HG02970 (cell line): Measurements from ENCODE around the gene CDO1.
"Not testable (repeated sequence)": the region's sequence is repeated elsewhere in the genome, so short reads cannot be mapped to it uniquely, and the experiment has no call there.

Source experiments
- ATAC-seq: cut with Tn5 transposase; IDR thresholded peaks from one replicate; pipeline ENCODE4 v1.9.1; 2021; ENCODE audit warnings: mild to moderate bottlenecking, moderate library complexity, moderate number of reproducible peaks; ENCODE audit not compliant: unreplicated experiment, low FRiP score

The CDO1 gene

GRCh38 chr5:115831163-115831768, 14.8 kb upstream of the CDO1 start:
- ATAC-seq, result no peak

GRCh38 chr5:115829913-115830312, 13.5 kb upstream of the CDO1 start:
- no peak for ATAC-seq

- ATAC-seq, result no peak
These were observed 9.5 kb upstream of the CDO1 start for GRCh38 chr5:115825948-115826347.

- ATAC-seq, result not testable (repeated sequence)
These were observed 8.5 kb upstream of the CDO1 start for GRCh38 chr5:115824983-115825382.

- ATAC-seq, result no peak
These were observed 4.4 kb upstream of the CDO1 start for GRCh38 chr5:115820846-115821245.

- no peak for ATAC-seq
These were observed 2.4 kb upstream of the CDO1 start for GRCh38 chr5:115818821-115819220.

- ATAC-seq, result no peak
These were observed 927 bp upstream of the CDO1 start for GRCh38 chr5:115817386-115817785.

GRCh38 chr5:115815693-115816225, 700 bp downstream of the CDO1 start:
- ATAC-seq, result no peak

- no peak for ATAC-seq
These were observed 1.3 kb downstream of the CDO1 start for GRCh38 chr5:115815006-115815692.

- no peak for ATAC-seq
These were observed 2.7 kb downstream of the CDO1 start for GRCh38 chr5:115813719-115814118.

- no peak for ATAC-seq
These were observed 4.1 kb downstream of the CDO1 start for GRCh38 chr5:115812372-115812771.

GRCh38 chr5:115811406-115811805, 5.1 kb downstream of the CDO1 start:
- no peak for ATAC-seq

- no peak for ATAC-seq
These were observed 5.7 kb downstream of the CDO1 start for GRCh38 chr5:115810761-115811160.

GRCh38 chr5:115809946-115810345, 6.5 kb downstream of the CDO1 start:
- ATAC-seq, result no peak

- ATAC-seq, result not testable (repeated sequence)
These were observed 8.4 kb downstream of the CDO1 start for GRCh38 chr5:115808066-115808465.

GRCh38 chr5:115807654-115808052, 8.8 kb downstream of the CDO1 start:
- ATAC-seq, result no peak

- ATAC-seq, result no peak
These were observed 9.3 kb downstream of the CDO1 start for GRCh38 chr5:115806986-115807653.

GRCh38 chr5:115801984-115802383, 14.5 kb downstream of the CDO1 start:
- ATAC-seq, result no peak

GRCh38 chr5:115801152-115801551, 15.3 kb downstream of the CDO1 start:
- ATAC-seq, result no peak

GRCh38 chr5:115800108-115800507, 16.4 kb downstream of the CDO1 start:
- ATAC-seq, result no peak

- no peak for ATAC-seq
These were observed 18.2 kb downstream of the CDO1 start for GRCh38 chr5:115798252-115798651.

GRCh38 chr5:115796656-115797055, 19.8 kb downstream of the CDO1 start:
- no peak for ATAC-seq
